Caco-2 (cell line): ENCODE measurements around the gene ETFB. TPM values are rescaled to one million over a fixed set of nuclear protein-coding genes. Genes with fewer than 3 reads are reported as not detected.

Source experiments
- BruUV-seq: library from RNA; stranded (reverse); fragments of 400-500 nt; replicated peaks from 2 replicates; lab custom pipeline; 2021; lab: Mats Ljungman, UMichigan
- CTCF ChIA-PET: fragments of 300-600 bp; sonication (Branson Sonifier 250); formaldehyde crosslinking; loops from one replicate; lab custom pipeline; 2022; ENCODE audit warnings: antibody characterized with exemption; lab: Charles Lee
- POLR2A ChIA-PET: fragments of 300-600 bp; sonication (Branson Sonifier 250); formaldehyde crosslinking; loops from one replicate; lab custom pipeline; 2022; ENCODE audit warnings: antibody characterized with exemption; lab: Charles Lee
- DNase-seq, 2 experiments: peaks; one replicate each; pipeline versions ENCODE4 v3.0.0 to v3.0.0-alpha.2; 2020 to 2022
- H3K27me3 ChIP-seq: replicated peaks from 2 replicates; pipeline ENCODE4 v1.6.0; 2011; ENCODE audit warnings: low read length; ENCODE audit not compliant: control insufficient read depth, insufficient read depth
- H3K36me3 ChIP-seq: 2 replicates; pipeline ENCODE4 v1.5.1; 2011; ENCODE audit warnings: low read length; ENCODE audit not compliant: control insufficient read depth, insufficient read depth
- H3K4me1 ChIP-seq: fragments of 250-450 bp; sonication (Bioruptor Pico); 2 replicates; pipeline ENCODE4 v1.5.1; 2020; ENCODE audit warnings: mild to moderate bottlenecking
- H3K4me3 ChIP-seq: 2 replicates; pipeline ENCODE4 v1.5.1; 2011; ENCODE audit warnings: low read depth, mild to moderate bottlenecking, control low read depth, low read length
- H3K9me3 ChIP-seq: fragments of 250-450 bp; sonication (Bioruptor Pico); 2 replicates; pipeline ENCODE4 v1.5.1; 2020; ENCODE audit warnings: mild to moderate bottlenecking, moderate library complexity
- H3K27ac Mint-ChIP-seq: one replicate; pipeline ENCODE4 v1.8.0; 2022; ENCODE audit warnings: mixed read lengths; ENCODE audit not compliant: unreplicated experiment
- H3K27me3 Mint-ChIP-seq: one replicate; pipeline ENCODE4 v1.8.0; 2022; ENCODE audit warnings: mixed read lengths; ENCODE audit not compliant: insufficient read depth, unreplicated experiment
- H3K36me3 Mint-ChIP-seq: one replicate; pipeline ENCODE4 v1.8.0; 2022; ENCODE audit warnings: mild to moderate bottlenecking, mixed read lengths; ENCODE audit not compliant: insufficient read depth, unreplicated experiment
- H3K4me1 Mint-ChIP-seq: one replicate; pipeline ENCODE4 v1.8.0; 2022; ENCODE audit warnings: low read depth, mixed read lengths; ENCODE audit not compliant: unreplicated experiment
- H3K4me3 Mint-ChIP-seq: one replicate; pipeline ENCODE4 v1.8.0; 2022; ENCODE audit warnings: mild to moderate bottlenecking, moderate library complexity, mixed read lengths; ENCODE audit not compliant: unreplicated experiment
- H3K9me3 Mint-ChIP-seq: one replicate; pipeline ENCODE4 v1.8.0; 2022; ENCODE audit warnings: mixed read lengths; ENCODE audit not compliant: unreplicated experiment
- CTCF ChIP-seq, 2 experiments: fragments of 200-600 bp in 1 of 2; IDR thresholded peaks; 1 replicate in 1 of 2; 2 replicates in 1 of 2; pipeline versions ENCODE4 v1.5.1 to v1.8.0; 2011 to 2022; ENCODE audit warnings: antibody characterized with exemption in 1 of 2, control low read depth in 1 of 2, inconsistent platforms in 1 of 2, low read depth in 1 of 2, low read length in 1 of 2, mild to moderate bottlenecking in 1 of 2, moderate library complexity in 1 of 2; ENCODE audit not compliant: insufficient read depth in 1 of 2, severe bottlenecking in 1 of 2, unreplicated experiment in 1 of 2
- intact Hi-C: fragments of 100-400 bp; cut with micrococcal nuclease; formaldehyde crosslinking; loops from one replicate; pipeline ENCODE4 v1.10.0; 2022; ENCODE audit not compliant: unreplicated experiment
- total RNA-seq: library from RNA; stranded (reverse); gene quantifications from 2 replicates; pipeline ENCODE4 v1.2.3, GENCODE V29; 2022

The ETFB gene
- total RNA-seq, 1 experiment from 2014 or later, result 228 TPM

GRCh38 chr19:51367255-51367564, 1.0 kb upstream of the ETFB start:
- no peaks in the 10 kb centered on the region for H3K27me3 Mint-ChIP-seq
- peaks cover 37% of the 10 kb centered on the region for H3K4me1 ChIP-seq
- 0 out of 2 replicates have a peak, but pooled peaks cover 1% of the 10 kb centered on the region for H3K36me3 ChIP-seq
- peak overlapping the region; percentile 100 for H3K27ac Mint-ChIP-seq
- BruUV-seq, result no TSS peak
- POLR2A ChIA-PET, result interaction anchor here (0.6 to 1.5 kb wide), 8 partner anchors 9 to 204 kb away, joined by 3 to 67 read pairs (median 8); partner anchors contain the start of genes VSIG10L and ZNF175
- H3K36me3 Mint-ChIP-seq, result peaks cover 36% of the 10 kb centered on the region
- no peaks in the 10 kb centered on the region for H3K9me3 Mint-ChIP-seq
- peak overlapping the region; percentile 94 for H3K4me3 Mint-ChIP-seq
- intact Hi-C loops, result loop anchor here (1.0 to 2.0 kb wide), 4 partner anchors 13 to 28 kb away; no protein-coding TSS in a partner anchor
- peak overlapping the region; percentile 77 for H3K4me3 ChIP-seq
- H3K4me1 Mint-ChIP-seq, result peaks cover 25% of the 10 kb centered on the region
- no peaks in the 10 kb centered on the region for H3K27me3 ChIP-seq
- TF ChIP-seq CTCF (IDR thresholded peaks at IDR 0.05; ENCODE audit: insufficient read depth in 1 of 2, low read depth in 1 of 2, low read length in 1 of 2, severe bottlenecking in 1 of 2, unreplicated experiment in 1 of 2), result no peak
- no peak for DNase-seq
- CTCF ChIA-PET, result interaction anchor here (0.6 to 1.5 kb wide), 5 partner anchors 12 to 336 kb away, joined by 4 to 30 read pairs (median 4); no protein-coding TSS in a partner anchor
- H3K9me3 ChIP-seq, result no peaks in the 10 kb centered on the region

GRCh38 chr19:51366389-51367254, 434 bp upstream of the ETFB start:
- Histone ChIP-seq H3K36me3 (0 out of 2 replicates have a peak, but pooled peaks cover 1% of the 10 kb centered on the region), H3K27me3 (no peaks in the 10 kb centered on the region), H3K9me3 (no peaks in the 10 kb centered on the region), H3K4me3 (peak overlapping the region; percentile 77), H3K4me1 (peaks cover 43% of the 10 kb centered on the region)
- ChIA-PET POLR2A (interaction anchor here (1.5 to 1.7 kb wide), 6 partner anchors 12 to 50 kb away, joined by 3 to 67 read pairs (median 30); no protein-coding TSS in a partner anchor), CTCF (interaction anchor here (1.5 to 1.6 kb wide), 3 partner anchors 27 to 41 kb away, joined by 4 to 30 read pairs (median 24); no protein-coding TSS in a partner anchor)
- H3K36me3 Mint-ChIP-seq, result peaks cover 36% of the 10 kb centered on the region
- H3K27ac Mint-ChIP-seq, result peak overlapping the region; percentile 100
- DNase-seq, result peak; percentile 98 to 100
- peak overlapping the region; percentile 94 for H3K4me3 Mint-ChIP-seq
- intact Hi-C loops, result loop anchor here (1.0 to 2.0 kb wide), 4 partner anchors 12 to 28 kb away; no protein-coding TSS in a partner anchor
- TSS peak; percentile 38 for BruUV-seq
- peaks cover 30% of the 10 kb centered on the region for H3K4me1 Mint-ChIP-seq
- TF ChIP-seq CTCF (IDR thresholded peaks at IDR 0.05; ENCODE audit: insufficient read depth in 1 of 2, low read depth in 1 of 2, low read length in 1 of 2, severe bottlenecking in 1 of 2, unreplicated experiment in 1 of 2), result no peak
- H3K27me3 Mint-ChIP-seq, result no peaks in the 10 kb centered on the region
- H3K9me3 Mint-ChIP-seq, result no peaks in the 10 kb centered on the region
